Peyer's patch (tissue), 4 donors: ENCODE results near the gene PARD3B. TPM values are rescaled to one million over a fixed set of nuclear protein-coding genes. Genes with fewer than 3 reads are reported as not detected.

Experiments used
- DNase-seq, 3 donors: peaks; one replicate each; pipeline ENCODE4 v3.0.0-alpha.2; 2017 to 2019
- H3K27ac ChIP-seq, 4 donors: fragments of 200-600 bp; sonication (generic); one replicate each; pipeline ENCODE4 v1.5.1; 2016 to 2019
- H3K27me3 ChIP-seq, 2 donors: fragments of 200-600 bp; sonication (generic); one replicate each; pipeline ENCODE4 v1.5.1; 2019
- H3K36me3 ChIP-seq, 3 donors: fragments of 200-600 bp; sonication (generic); one replicate each; pipeline ENCODE4 v1.5.1; 2016 to 2019
- H3K4me1 ChIP-seq, 4 donors: fragments of 200-600 bp; sonication (generic); one replicate each; pipeline ENCODE4 v1.5.1; 2016 to 2019
- H3K4me3 ChIP-seq, 4 donors: fragments of 200-600 bp; sonication (generic); 1 replicate in 3 of 4; 2 replicates in 1 of 4; pipeline ENCODE4 v1.5.1; 2016 to 2019; ENCODE audit warnings: mild to moderate bottlenecking in 1 of 4
- H3K9me3 ChIP-seq, 4 donors: fragments of 200-600 bp; sonication (generic); one replicate each; pipeline ENCODE4 v1.5.1; 2016 to 2019; ENCODE audit warnings: mild to moderate bottlenecking in 1 of 4
- POLR2A ChIP-seq, 2 donors: fragments of 450-650 bp; IDR thresholded peaks; one replicate each; pipeline ENCODE4 v1.5.1; 2017; ENCODE audit warnings: antibody characterized with exemption in 2 of 2, mild to moderate bottlenecking in 2 of 2, moderate library complexity in 2 of 2
- total RNA-seq, 4 donors: library from RNA; depleted of rRNA; stranded (reverse); fragments of >200 nt; gene quantifications; one replicate each; pipeline ENCODE4 v1.1.0, GENCODE V29; 2016
- TF ChIP-seq, protein P1 (sequence below), 6 experiments: fragments of 450-650 bp in 4 of 6; fragments of 200-600 bp in 2 of 6; sonication (generic) in 1 of 6; IDR thresholded peaks; one replicate each; pipeline ENCODE4 v1.5.1; 2017 to 2019; ENCODE audit warnings: antibody characterized with exemption in 6 of 6, mild to moderate bottlenecking in 3 of 6, moderate library complexity in 1 of 6

PARD3B gene
- total RNA-seq, 4 donors from 2014 or later: 19.6 to 52.0 (median 40.6) TPM

DNA sequence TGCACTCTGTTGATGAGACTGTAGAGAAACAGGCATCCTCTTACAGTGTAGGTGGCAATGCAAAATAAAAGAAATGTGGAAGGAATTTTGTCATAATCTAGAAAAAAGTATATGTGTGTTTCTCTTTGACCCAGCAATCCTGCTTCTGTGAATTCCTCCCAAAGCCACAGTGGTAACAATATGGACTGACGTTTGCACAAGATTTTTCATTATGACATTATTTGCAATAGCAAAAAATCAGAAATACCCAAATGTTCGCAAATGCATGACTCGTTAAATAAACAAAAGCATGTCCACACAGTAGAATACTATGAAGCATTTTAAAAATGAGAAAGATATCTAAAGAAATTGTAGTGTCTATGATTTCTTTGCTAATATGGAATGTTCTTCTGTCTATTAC lies 881.8 kb downstream of the PARD3B start:
- no peaks in the 10 kb centered on the region for H3K9me3 ChIP-seq
- H3K36me3 ChIP-seq: no peaks in the 10 kb centered on the region
- no peaks in the 10 kb centered on the region for H3K4me1 ChIP-seq
- TF ChIP-seq, protein P1, sequence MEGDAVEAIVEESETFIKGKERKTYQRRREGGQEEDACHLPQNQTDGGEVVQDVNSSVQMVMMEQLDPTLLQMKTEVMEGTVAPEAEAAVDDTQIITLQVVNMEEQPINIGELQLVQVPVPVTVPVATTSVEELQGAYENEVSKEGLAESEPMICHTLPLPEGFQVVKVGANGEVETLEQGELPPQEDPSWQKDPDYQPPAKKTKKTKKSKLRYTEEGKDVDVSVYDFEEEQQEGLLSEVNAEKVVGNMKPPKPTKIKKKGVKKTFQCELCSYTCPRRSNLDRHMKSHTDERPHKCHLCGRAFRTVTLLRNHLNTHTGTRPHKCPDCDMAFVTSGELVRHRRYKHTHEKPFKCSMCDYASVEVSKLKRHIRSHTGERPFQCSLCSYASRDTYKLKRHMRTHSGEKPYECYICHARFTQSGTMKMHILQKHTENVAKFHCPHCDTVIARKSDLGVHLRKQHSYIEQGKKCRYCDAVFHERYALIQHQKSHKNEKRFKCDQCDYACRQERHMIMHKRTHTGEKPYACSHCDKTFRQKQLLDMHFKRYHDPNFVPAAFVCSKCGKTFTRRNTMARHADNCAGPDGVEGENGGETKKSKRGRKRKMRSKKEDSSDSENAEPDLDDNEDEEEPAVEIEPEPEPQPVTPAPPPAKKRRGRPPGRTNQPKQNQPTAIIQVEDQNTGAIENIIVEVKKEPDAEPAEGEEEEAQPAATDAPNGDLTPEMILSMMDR (IDR thresholded peaks at IDR 0.05): no peak
- TF ChIP-seq POLR2A (IDR thresholded peaks at IDR 0.05): no peak
- H3K4me3 ChIP-seq: no peak overlapping the region
- H3K27ac ChIP-seq: no peak overlapping the region
- no peaks in the 10 kb centered on the region for H3K27me3 ChIP-seq
- DNase-seq: no peak

DNA sequence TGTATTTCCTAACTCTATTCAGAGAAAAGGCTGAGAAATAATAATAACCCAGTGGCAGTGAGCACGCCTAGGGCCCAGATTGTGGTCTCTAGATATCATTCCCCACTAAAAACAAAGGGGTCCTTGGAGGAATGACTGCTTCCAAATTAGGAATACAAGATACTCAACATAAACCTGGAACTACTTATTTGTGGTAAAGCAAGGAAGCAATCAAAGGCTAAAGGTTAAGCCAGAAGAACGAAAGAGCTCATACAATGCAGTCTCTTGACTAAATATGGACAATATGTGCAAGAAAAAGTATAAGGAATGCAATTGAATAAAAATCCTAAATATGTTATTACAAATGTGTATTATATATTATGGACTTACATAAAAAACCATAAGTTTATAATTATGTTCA lies 883.5 kb downstream of the PARD3B start:
- H3K9me3 ChIP-seq: no peaks in the 10 kb centered on the region
- no peaks in the 10 kb centered on the region for H3K27me3 ChIP-seq
- no peak overlapping the region for H3K27ac ChIP-seq
- no peaks in the 10 kb centered on the region for H3K4me1 ChIP-seq
- DNase-seq: no peak
- no peak for TF ChIP-seq POLR2A (IDR thresholded peaks at IDR 0.05)
- TF ChIP-seq, protein P1 (IDR thresholded peaks at IDR 0.05): no peak
- no peak overlapping the region for H3K4me3 ChIP-seq
- no peaks in the 10 kb centered on the region for H3K36me3 ChIP-seq

DNA sequence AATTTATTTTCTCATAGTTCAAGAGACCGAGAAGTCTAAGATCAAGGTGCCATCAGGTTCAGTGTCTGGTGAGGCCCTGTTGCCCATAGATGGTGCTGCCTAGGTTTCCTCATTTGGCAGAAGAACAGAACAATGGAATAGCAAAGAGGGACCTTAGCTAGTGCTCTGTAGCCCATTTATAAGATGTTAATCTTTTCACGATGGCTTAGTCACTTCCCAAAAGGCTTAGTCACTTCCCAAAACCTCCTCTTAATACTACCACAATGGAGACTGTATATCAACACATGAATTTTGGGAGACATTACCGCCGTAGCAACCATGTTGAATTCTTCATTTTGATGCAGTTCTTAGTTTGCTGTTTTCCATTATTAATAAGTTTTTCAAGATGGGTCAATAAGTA lies 890.7 kb downstream of the PARD3B start:
- DNase-seq: no peak
- Histone ChIP-seq H3K4me3 (no peak overlapping the region), H3K9me3 (no peaks in the 10 kb centered on the region), H3K27me3 (no peaks in the 10 kb centered on the region), H3K27ac (no peak overlapping the region), H3K36me3 (peaks cover 0 to 3% (median 0%) of the 10 kb centered on the region in 3 donors), H3K4me1 (no peaks in the 10 kb centered on the region)
- no peak for TF ChIP-seq POLR2A (IDR thresholded peaks at IDR 0.05)
- TF ChIP-seq, protein P1 (IDR thresholded peaks at IDR 0.05): no peak

DNA sequence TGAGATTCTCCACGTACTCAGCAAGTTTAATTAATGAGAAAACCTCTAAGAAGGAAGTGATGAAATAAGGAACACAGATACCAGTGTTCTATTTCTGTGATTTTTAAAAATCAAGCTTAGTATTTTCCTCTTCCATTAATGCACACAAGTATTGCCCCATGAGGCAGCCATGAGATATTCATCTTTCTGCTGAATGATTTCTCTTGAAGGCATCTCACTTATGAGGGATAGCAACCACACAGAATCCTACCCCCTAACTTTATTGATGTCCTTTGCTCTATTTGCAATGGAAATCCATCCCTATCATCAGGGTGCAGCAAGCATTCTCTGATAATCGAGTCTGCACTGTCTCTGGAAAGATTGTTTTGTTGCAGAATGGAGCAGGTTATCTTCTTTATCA lies 893.0 kb downstream of the PARD3B start:
- peaks cover 0 to 4% (median 0%) of the 10 kb centered on the region in 3 donors for H3K36me3 ChIP-seq
- no peak for DNase-seq
- no peak overlapping the region for H3K4me3 ChIP-seq
- TF ChIP-seq, protein P1 (IDR thresholded peaks at IDR 0.05): no peak
- TF ChIP-seq POLR2A (IDR thresholded peaks at IDR 0.05): no peak
- no peak overlapping the region for H3K27ac ChIP-seq
- no peaks in the 10 kb centered on the region for H3K27me3 ChIP-seq
- H3K9me3 ChIP-seq: no peaks in the 10 kb centered on the region
- H3K4me1 ChIP-seq: no peaks in the 10 kb centered on the region

DNA sequence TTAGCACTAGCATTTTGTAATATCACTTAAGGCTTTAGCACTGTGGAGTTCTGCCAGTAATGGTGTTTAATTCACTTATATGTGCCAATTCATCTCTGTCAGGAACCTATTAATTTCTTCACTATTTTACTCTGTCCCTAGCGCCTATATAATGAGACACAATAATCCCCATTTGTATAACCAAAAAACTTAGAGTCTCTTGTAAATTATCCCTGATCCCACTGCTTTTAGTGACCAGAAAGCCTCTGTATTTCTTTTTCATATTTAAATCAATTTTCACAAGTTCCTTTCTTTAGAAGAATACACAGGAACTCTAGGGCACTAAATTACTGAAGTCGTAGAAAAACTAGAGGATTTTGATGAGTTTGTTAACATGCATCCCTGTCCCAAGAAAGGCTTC lies 894.3 kb downstream of the PARD3B start:
- Histone ChIP-seq H3K27me3 (no peaks in the 10 kb centered on the region), H3K9me3 (no peaks in the 10 kb centered on the region), H3K27ac (no peak overlapping the region), H3K4me3 (no peak overlapping the region), H3K4me1 (no peaks in the 10 kb centered on the region), H3K36me3 (peaks cover 0 to 4% (median 0%) of the 10 kb centered on the region in 3 donors)
- TF ChIP-seq, protein P1 (IDR thresholded peaks at IDR 0.05): no peak
- TF ChIP-seq POLR2A (IDR thresholded peaks at IDR 0.05): no peak
- no peak for DNase-seq

DNA sequence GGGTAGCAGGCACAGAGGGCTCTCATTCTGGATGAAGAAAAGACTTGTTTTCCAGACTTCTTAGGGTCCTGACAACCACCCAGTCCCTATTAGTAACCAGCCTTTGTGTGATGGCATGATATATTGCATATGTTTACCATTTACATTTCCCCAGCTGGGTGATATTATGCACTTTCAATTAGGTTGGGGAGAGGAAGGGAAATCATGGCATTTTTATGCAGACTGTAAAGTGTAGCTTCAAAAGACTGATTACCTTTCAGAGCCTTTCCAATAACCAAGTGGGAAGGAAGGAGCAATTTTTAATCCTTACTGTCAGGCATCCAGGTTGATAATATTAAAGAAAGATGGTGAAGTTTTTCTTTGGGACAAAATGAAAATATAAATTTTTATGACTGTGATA lies 896.2 kb downstream of the PARD3B start:
- Histone ChIP-seq H3K9me3 (no peaks in the 10 kb centered on the region), H3K27me3 (no peaks in the 10 kb centered on the region), H3K4me1 (no peaks in the 10 kb centered on the region), H3K4me3 (no peak overlapping the region), H3K27ac (no peak overlapping the region), H3K36me3 (peaks cover 0 to 4% (median 0%) of the 10 kb centered on the region in 3 donors)
- no peak for TF ChIP-seq POLR2A (IDR thresholded peaks at IDR 0.05)
- TF ChIP-seq, protein P1 (IDR thresholded peaks at IDR 0.05): no peak
- DNase-seq: no peak
